GM19455 (cell line): ENCODE measurements around the gene TARS3.

ENCODE experiments used
- ATAC-seq: cut with Tn5 transposase; IDR thresholded peaks from one replicate; pipeline ENCODE4 v1.9.1; 2021; ENCODE audit not compliant: unreplicated experiment

Gene TARS3

DNA sequence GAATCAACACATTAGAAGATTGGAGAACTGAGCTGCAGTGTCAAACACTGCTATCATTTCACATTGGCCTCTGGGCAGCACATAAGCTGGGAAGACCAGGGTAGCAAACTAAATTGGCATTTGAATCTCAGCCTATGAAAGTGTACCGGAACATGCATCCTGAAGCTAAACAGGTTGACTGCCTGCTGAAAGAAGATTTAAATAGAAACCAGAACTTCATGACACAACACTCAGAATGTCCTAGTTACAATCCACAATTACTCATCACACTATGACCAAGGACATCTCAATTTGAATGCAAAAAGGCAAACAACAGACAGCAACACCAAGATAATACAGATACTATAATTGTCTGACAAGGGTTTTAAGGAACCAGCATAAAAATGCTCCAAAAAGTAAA, 98.3 kb downstream of the TARS3 start:
- no peak for ATAC-seq

GRCh38 chr15:101625184-101625583, 99.1 kb downstream of the TARS3 start:
- ATAC-seq: no peak

GRCh38 chr15:101623367-101624304, 100.6 kb downstream of the TARS3 start:
- no peak for ATAC-seq

GRCh38 chr15:101621961-101622360, 102.3 kb downstream of the TARS3 start:
- ATAC-seq: no peak

DNA sequence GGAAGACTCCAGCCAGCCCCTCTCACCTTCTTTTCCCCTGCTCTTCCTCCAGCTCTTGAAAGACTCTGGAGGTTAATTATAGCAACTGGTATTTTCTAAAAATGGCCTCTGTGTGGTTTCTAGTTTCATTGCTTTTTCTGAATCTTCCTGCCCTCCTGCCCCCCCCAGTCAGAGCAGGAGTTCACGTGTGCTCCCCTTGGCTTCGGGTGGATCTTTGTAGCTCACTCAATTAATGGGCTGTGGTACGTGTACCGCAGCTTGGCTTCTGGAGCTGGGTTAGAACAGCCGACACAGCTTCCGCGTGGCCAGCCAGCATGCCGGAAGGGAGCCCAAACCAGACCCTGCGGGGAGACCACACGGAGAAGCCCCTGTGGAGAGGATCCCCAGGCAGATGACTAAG, 103.6 kb downstream of the TARS3 start:
- ATAC-seq: no peak

DNA sequence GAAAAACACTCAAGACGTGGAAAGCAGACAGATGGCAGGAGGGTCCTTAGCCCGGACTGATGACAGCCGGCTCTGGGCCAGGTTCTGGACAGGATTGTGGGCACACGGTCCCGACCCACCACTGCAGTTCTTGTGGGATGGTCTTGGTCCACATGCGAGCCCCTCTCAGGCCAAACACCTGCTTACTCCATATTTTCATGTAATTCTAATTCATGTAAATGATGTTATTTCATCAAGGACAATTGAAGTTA, 104.7 kb downstream of the TARS3 start:
- no peak for ATAC-seq

GRCh38 chr15:101618851-101619614, 105.2 kb downstream of the TARS3 start:
- ATAC-seq: no peak

GRCh38 chr15:101618076-101618475, 106.2 kb downstream of the TARS3 start:
- ATAC-seq: no peak

GRCh38 chr15:101617390-101617965, 106.8 kb downstream of the TARS3 start:
- ATAC-seq: no peak

- no peak for ATAC-seq
Measured at GRCh38 chr15:101615986-101616848, 108.1 kb downstream of the TARS3 start.

DNA sequence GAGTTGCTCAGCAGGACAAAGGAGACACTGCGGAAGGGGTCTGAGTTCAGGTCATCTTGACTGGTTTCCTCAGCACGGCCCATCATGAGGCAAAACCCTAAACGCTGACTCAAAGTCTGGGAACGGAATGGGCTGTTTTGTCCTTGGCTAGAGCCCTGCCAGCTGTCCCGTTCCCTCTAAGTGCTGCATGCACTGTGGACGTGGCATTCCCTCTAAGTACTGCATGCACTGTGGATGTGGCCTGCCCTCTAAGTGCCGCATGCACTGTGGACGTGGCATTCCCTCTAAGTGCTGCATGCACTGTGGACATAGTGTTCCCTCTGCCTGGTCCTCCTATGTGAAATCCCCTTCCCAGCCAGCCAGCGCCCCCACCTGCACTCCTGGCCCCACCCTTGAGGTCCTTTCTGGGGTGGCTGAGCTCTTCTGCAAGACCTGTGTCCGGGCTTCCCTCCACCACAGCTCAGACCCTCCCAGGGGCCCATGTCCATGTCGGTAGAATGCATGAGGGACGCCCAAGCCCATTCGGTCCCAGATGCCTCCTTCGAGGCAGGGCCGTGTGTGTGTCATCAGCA, 108.8 kb downstream of the TARS3 start:
- ATAC-seq: no peak

- no peak for ATAC-seq
Measured at GRCh38 chr15:101614761-101615160, 109.5 kb downstream of the TARS3 start.

GRCh38 chr15:101614001-101614585, 110.2 kb downstream of the TARS3 start:
- no peak for ATAC-seq

- no peak for ATAC-seq
Measured at GRCh38 chr15:101613130-101614000, 110.9 kb downstream of the TARS3 start.

DNA sequence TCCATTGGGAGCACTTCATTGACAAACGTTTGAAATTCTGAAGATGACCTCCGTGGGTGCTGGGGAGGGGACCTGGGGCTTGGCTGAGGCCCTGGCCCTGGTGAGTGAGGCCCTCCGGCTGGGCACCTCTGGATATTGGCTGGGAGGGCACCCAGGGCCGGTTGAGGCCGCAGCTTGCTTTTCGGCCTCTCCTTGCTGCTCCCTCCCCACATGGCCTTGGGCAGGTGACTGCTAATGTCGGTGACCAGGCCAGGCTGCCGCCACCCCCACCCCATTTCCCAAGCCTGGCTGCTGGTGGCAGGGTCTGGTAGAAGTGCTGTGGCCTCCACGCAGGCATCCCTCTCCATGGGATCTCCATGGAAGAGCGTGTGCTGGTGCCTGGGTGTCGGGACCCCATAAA, 111.6 kb downstream of the TARS3 start:
- ATAC-seq: no peak

GRCh38 chr15:101611580-101612299, 112.5 kb downstream of the TARS3 start:
- no peak for ATAC-seq

GRCh38 chr15:101611007-101611406, 113.3 kb downstream of the TARS3 start:
- ATAC-seq: no peak

GRCh38 chr15:101610611-101611000, 113.7 kb downstream of the TARS3 start:
- no peak for ATAC-seq
